Measurements from ENCODE around the gene WDR5.

WDR5 gene

GRCh38 chr9:134179595-134179917 lies 43.7 kb downstream of the WDR5 start:
- no peak for TF ChIP-seq CTCF (IDR thresholded peaks at IDR 0.05; ENCODE audit: low read depth, low read length)
- H3K4me3 ChIP-seq (ENCODE audit: low read depth, low read length): no peak overlapping the region

- TF ChIP-seq CTCF (IDR thresholded peaks at IDR 0.05; ENCODE audit: low read depth, low read length): no peak
- no peak overlapping the region for H3K4me3 ChIP-seq (ENCODE audit: low read depth, low read length)
These were observed 44.3 kb downstream of the WDR5 start for GRCh38 chr9:134179918-134180785.

- no peak for TF ChIP-seq CTCF (IDR thresholded peaks at IDR 0.05; ENCODE audit: low read depth, low read length)
- no peak overlapping the region for H3K4me3 ChIP-seq (ENCODE audit: low read depth, low read length)
These were observed 45.1 kb downstream of the WDR5 start for GRCh38 chr9:134180786-134181647.

- no peak overlapping the region for H3K4me3 ChIP-seq (ENCODE audit: low read depth, low read length)
- TF ChIP-seq CTCF (IDR thresholded peaks at IDR 0.05; ENCODE audit: low read depth, low read length): no peak
These were observed 45.8 kb downstream of the WDR5 start for GRCh38 chr9:134181648-134182034.

GRCh38 chr9:134182554-134183085 lies 46.7 kb downstream of the WDR5 start:
- no peak for TF ChIP-seq CTCF (IDR thresholded peaks at IDR 0.05; ENCODE audit: low read depth, low read length)
- no peak overlapping the region for H3K4me3 ChIP-seq (ENCODE audit: low read depth, low read length)

GRCh38 chr9:134185536-134186011 lies 49.7 kb downstream of the WDR5 start:
- no peak for TF ChIP-seq CTCF (IDR thresholded peaks at IDR 0.05; ENCODE audit: low read depth, low read length)
- no peak overlapping the region for H3K4me3 ChIP-seq (ENCODE audit: low read depth, low read length)

Measured in WI38 (cell line).